ENCODE data around the gene TMPRSS11B. TPM values are rescaled to one million over a fixed set of nuclear protein-coding genes. Genes with fewer than 3 reads are reported as not detected.

TMPRSS11B gene, protein sequence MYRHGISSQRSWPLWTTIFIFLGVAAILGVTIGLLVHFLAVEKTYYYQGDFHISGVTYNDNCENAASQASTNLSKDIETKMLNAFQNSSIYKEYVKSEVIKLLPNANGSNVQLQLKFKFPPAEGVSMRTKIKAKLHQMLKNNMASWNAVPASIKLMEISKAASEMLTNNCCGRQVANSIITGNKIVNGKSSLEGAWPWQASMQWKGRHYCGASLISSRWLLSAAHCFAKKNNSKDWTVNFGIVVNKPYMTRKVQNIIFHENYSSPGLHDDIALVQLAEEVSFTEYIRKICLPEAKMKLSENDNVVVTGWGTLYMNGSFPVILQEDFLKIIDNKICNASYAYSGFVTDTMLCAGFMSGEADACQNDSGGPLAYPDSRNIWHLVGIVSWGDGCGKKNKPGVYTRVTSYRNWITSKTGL
- total RNA-seq = under 1 TPM in 1 of 4 donors, not detected in 3; 0.21 TPM

GRCh38 chr4:68245594-68245993 lies at the start of gene TMPRSS11B:
TMPRSS11B (minus strand) TSS chr4:68245694; CDS start chr4:68245558, 136 bp downstream.
- intact Hi-C loops (cut with DNase I; ENCODE audit: low total_unique reads) = no loop called here
- Histone ChIP-seq H3K27ac (no peak within 1 kb of the TSS), H3K9me3 (no peaks in the 10 kb centered on the region), H3K27me3 (no peaks in the 10 kb centered on the region), H3K36me3 (no peaks in the 10 kb centered on the region), H3K4me1 (no peaks in the 10 kb centered on the region), H3K4me3 (no peak within 1 kb of the TSS)
- no peak for DNase-seq
- TF ChIP-seq POLR2A (IDR thresholded peaks at IDR 0.05) (no peak), CTCF (IDR thresholded peaks at IDR 0.05) (no peak)

DNA sequence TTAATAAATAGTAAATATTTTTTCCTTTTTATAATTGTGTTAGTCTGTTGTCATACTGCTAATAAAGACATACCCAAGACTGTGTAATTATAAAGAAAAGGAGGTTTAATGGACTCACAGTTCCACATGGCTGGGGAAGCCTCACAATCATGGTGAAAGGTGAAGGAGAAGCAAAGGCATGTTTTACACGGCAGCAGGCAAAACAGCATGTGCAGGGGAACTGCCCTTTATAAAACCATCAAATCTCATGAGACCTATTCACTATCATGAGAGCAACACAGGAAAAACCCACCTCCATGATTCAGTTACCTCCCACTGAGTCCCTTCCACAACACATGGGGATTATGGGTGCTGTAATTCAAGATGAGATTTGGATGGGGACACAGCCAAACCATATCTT lies 45.8 kb upstream of the TMPRSS11B start:
- Histone ChIP-seq H3K27me3 (peaks cover 0 to 5% of the 10 kb centered on the region in 2 donors), H3K4me3 (no peak overlapping the region), H3K9me3 (no peaks in the 10 kb centered on the region), H3K4me1 (no peaks in the 10 kb centered on the region), H3K36me3 (no peaks in the 10 kb centered on the region), H3K27ac (no peak overlapping the region)
- intact Hi-C loops (cut with DNase I; ENCODE audit: low total_unique reads) = no loop called here
- TF ChIP-seq POLR2A (IDR thresholded peaks at IDR 0.05) (no peak), CTCF (IDR thresholded peaks at IDR 0.05) (no peak)
- no peak for DNase-seq

- no peak for DNase-seq
- Histone ChIP-seq H3K9me3 (no peaks in the 10 kb centered on the region), H3K4me1 (no peaks in the 10 kb centered on the region), H3K36me3 (no peaks in the 10 kb centered on the region), H3K4me3 (no peak overlapping the region), H3K27me3 (peaks cover 0 to 5% of the 10 kb centered on the region in 2 donors), H3K27ac (no peak overlapping the region)
- intact Hi-C loops (cut with DNase I; ENCODE audit: low total_unique reads) = no loop called here
- TF ChIP-seq POLR2A (IDR thresholded peaks at IDR 0.05) (no peak), CTCF (IDR thresholded peaks at IDR 0.05) (no peak)
Measured at GRCh38 chr4:68288393-68288740, 42.9 kb upstream of the TMPRSS11B start.

DNA sequence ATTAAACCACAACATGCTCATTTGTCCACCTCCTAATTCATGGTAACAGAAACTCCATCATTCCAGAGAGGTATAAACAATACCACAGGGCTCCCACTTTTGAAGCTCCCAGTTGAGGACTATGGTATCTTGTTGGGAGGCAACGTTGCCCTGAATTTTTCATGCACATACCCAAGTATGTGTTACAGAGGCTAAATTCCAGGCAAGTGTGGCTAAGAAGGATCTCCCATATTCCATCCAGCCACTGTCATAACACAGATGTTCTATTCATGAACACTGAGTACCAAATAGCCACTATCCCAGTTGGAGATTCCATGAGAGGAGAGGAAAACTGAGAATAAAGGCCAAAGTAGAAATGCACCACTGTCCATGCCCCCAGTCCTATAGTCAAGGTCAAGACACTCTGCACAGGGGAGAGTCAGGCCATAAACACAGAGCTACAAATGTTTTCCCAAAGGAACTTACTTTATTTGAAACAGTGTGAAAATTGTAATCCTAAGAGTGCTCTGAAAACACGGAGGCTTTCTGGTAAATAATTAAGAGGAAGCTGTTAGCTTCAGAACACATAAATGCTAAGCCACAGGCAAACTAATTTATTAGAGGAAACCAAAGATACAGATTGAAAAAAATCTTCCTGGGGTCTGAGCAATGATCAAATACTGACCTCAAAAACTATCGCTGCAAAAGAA lies 42.4 kb upstream of the TMPRSS11B start:
- intact Hi-C loops (cut with DNase I; ENCODE audit: low total_unique reads) = no loop called here

DNA sequence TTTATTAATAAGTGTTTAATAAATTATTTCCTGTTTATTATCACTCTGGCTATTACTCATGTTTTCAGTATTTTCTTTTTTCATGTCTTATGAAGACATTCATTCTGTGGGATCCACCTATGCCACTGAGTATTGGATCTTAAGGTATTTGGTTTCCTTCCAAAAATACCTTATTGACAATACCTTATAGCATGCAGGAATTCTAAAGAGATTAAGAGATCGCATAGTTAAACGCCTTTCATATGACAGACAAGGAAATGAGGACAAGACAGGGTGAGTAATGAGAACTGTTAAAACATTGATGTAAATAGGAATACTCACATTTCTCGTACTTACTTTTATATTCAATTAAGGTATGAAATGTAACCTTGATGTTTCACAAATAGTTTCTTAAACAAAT lies 38.2 kb upstream of the TMPRSS11B start:
- Histone ChIP-seq H3K36me3 (no peaks in the 10 kb centered on the region), H3K4me3 (no peak overlapping the region), H3K9me3 (no peaks in the 10 kb centered on the region), H3K4me1 (no peaks in the 10 kb centered on the region), H3K27me3 (no peaks in the 10 kb centered on the region), H3K27ac (no peak overlapping the region)
- intact Hi-C loops (cut with DNase I; ENCODE audit: low total_unique reads) = no loop called here
- no peak for DNase-seq
- no peak for TF ChIP-seq POLR2A (IDR thresholded peaks at IDR 0.05)
- TF ChIP-seq CTCF (IDR thresholded peaks at IDR 0.05) = no peak

More for the DNA sequence above, 42.4 kb upstream of the TMPRSS11B start:
- DNase-seq = no peak
- no peak for TF ChIP-seq POLR2A (IDR thresholded peaks at IDR 0.05)
- H3K27me3 ChIP-seq = peaks cover 0 to 5% of the 10 kb centered on the region in 2 donors
- no peak overlapping the region for H3K27ac ChIP-seq
- no peaks in the 10 kb centered on the region for H3K9me3 ChIP-seq
- H3K36me3 ChIP-seq = no peaks in the 10 kb centered on the region
- H3K4me1 ChIP-seq = no peaks in the 10 kb centered on the region
- no peak overlapping the region for H3K4me3 ChIP-seq
